ENCODE results near the gene SLC17A9.

The SLC17A9 gene

GRCh38 chr20:62951143-62951895, 1.2 kb upstream of the SLC17A9 start:
- no peak overlapping the region for H2AFZ ChIP-seq (ENCODE audit: low read length, unreplicated experiment)
- H3K27me3 ChIP-seq (ENCODE audit: insufficient read depth, low read length), result no peaks in the 10 kb centered on the region
- no peak overlapping the region for H3K27ac ChIP-seq (ENCODE audit: low read depth, low read length)
- H3K4me1 ChIP-seq (ENCODE audit: control insufficient read depth, insufficient read depth, low read length, unreplicated experiment), result peaks cover 5% of the 10 kb centered on the region
- H3K36me3 ChIP-seq (ENCODE audit: insufficient read depth, low read length), result peaks cover 40% of the 10 kb centered on the region
- peak overlapping the region; percentile 79 for H3K4me3 ChIP-seq (ENCODE audit: low read depth, low read length)
- peaks cover 21% of the 10 kb centered on the region for H3K79me2 ChIP-seq (ENCODE audit: control insufficient read depth, insufficient read depth, low read length, unreplicated experiment)

- Histone ChIP-seq H3K4me1 (ENCODE audit: control insufficient read depth, insufficient read depth, low read length, unreplicated experiment) (peaks cover 5% of the 10 kb centered on the region), H3K27ac (ENCODE audit: low read depth, low read length) (peak overlapping the region; percentile 55), H3K4me3 (ENCODE audit: low read depth, low read length) (peak overlapping the region; percentile 79), H2AFZ (ENCODE audit: low read length, unreplicated experiment) (peak overlapping the region; percentile 43), H3K27me3 (ENCODE audit: insufficient read depth, low read length) (no peaks in the 10 kb centered on the region), H3K36me3 (ENCODE audit: insufficient read depth, low read length) (peaks cover 35% of the 10 kb centered on the region), H3K79me2 (ENCODE audit: control insufficient read depth, insufficient read depth, low read length, unreplicated experiment) (peaks cover 21% of the 10 kb centered on the region)
Observed at GRCh38 chr20:62951896-62952372, 575 bp upstream of the SLC17A9 start.

GRCh38 chr20:62952968-62953838, 694 bp downstream of the SLC17A9 start:
- H3K79me2 ChIP-seq (ENCODE audit: control insufficient read depth, insufficient read depth, low read length, unreplicated experiment), result peaks cover 26% of the 10 kb centered on the region
- H2AFZ ChIP-seq (ENCODE audit: low read length, unreplicated experiment), result no peak overlapping the region
- H3K27me3 ChIP-seq (ENCODE audit: insufficient read depth, low read length), result no peaks in the 10 kb centered on the region
- H3K4me3 ChIP-seq (ENCODE audit: low read depth, low read length), result peak overlapping the region; percentile 79
- H3K27ac ChIP-seq (ENCODE audit: low read depth, low read length), result peak overlapping the region; percentile 44
- peaks cover 22% of the 10 kb centered on the region for H3K36me3 ChIP-seq (ENCODE audit: insufficient read depth, low read length)
- H3K4me1 ChIP-seq (ENCODE audit: control insufficient read depth, insufficient read depth, low read length, unreplicated experiment), result peaks cover 5% of the 10 kb centered on the region

- H2AFZ ChIP-seq (ENCODE audit: low read length, unreplicated experiment), result no peak overlapping the region
- peak overlapping the region; percentile 44 for H3K27ac ChIP-seq (ENCODE audit: low read depth, low read length)
- H3K27me3 ChIP-seq (ENCODE audit: insufficient read depth, low read length), result no peaks in the 10 kb centered on the region
Observed at GRCh38 chr20:62953839-62954703, 1.6 kb downstream of the SLC17A9 start.

GRCh38 chr20:62955519-62956386, 3.2 kb downstream of the SLC17A9 start:
- peaks cover 27% of the 10 kb centered on the region for H3K79me2 ChIP-seq (ENCODE audit: control insufficient read depth, insufficient read depth, low read length, unreplicated experiment)
- H3K27ac ChIP-seq (ENCODE audit: low read depth, low read length), result no peak overlapping the region
- H3K4me3 ChIP-seq (ENCODE audit: low read depth, low read length), result no peak overlapping the region
- H3K36me3 ChIP-seq (ENCODE audit: insufficient read depth, low read length), result no peaks in the 10 kb centered on the region
- H2AFZ ChIP-seq (ENCODE audit: low read length, unreplicated experiment), result no peak overlapping the region
- peaks cover 5% of the 10 kb centered on the region for H3K4me1 ChIP-seq (ENCODE audit: control insufficient read depth, insufficient read depth, low read length, unreplicated experiment)
- H3K27me3 ChIP-seq (ENCODE audit: insufficient read depth, low read length), result no peaks in the 10 kb centered on the region

More at GRCh38 chr20:62953839-62954703, 1.6 kb downstream of the SLC17A9 start:
- peaks cover 5% of the 10 kb centered on the region for H3K4me1 ChIP-seq (ENCODE audit: control insufficient read depth, insufficient read depth, low read length, unreplicated experiment)
- H3K36me3 ChIP-seq (ENCODE audit: insufficient read depth, low read length), result peaks cover 16% of the 10 kb centered on the region
- H3K79me2 ChIP-seq (ENCODE audit: control insufficient read depth, insufficient read depth, low read length, unreplicated experiment), result peaks cover 27% of the 10 kb centered on the region
- peak overlapping the region; percentile 79 for H3K4me3 ChIP-seq (ENCODE audit: low read depth, low read length)

- Histone ChIP-seq H3K4me1 (ENCODE audit: control insufficient read depth, insufficient read depth, low read length, unreplicated experiment) (peaks cover 5% of the 10 kb centered on the region), H3K4me3 (ENCODE audit: low read depth, low read length) (no peak overlapping the region), H2AFZ (ENCODE audit: low read length, unreplicated experiment) (no peak overlapping the region), H3K27ac (ENCODE audit: low read depth, low read length) (no peak overlapping the region), H3K36me3 (ENCODE audit: insufficient read depth, low read length) (no peaks in the 10 kb centered on the region), H3K79me2 (ENCODE audit: control insufficient read depth, insufficient read depth, low read length, unreplicated experiment) (peaks cover 27% of the 10 kb centered on the region), H3K27me3 (ENCODE audit: insufficient read depth, low read length) (no peaks in the 10 kb centered on the region)
Observed at GRCh38 chr20:62956387-62957135, 4.1 kb downstream of the SLC17A9 start.

- peaks cover 5% of the 10 kb centered on the region for H3K4me1 ChIP-seq (ENCODE audit: control insufficient read depth, insufficient read depth, low read length, unreplicated experiment)
- H3K27ac ChIP-seq (ENCODE audit: low read depth, low read length), result no peak overlapping the region
- no peak overlapping the region for H2AFZ ChIP-seq (ENCODE audit: low read length, unreplicated experiment)
- no peak overlapping the region for H3K4me3 ChIP-seq (ENCODE audit: low read depth, low read length)
- H3K36me3 ChIP-seq (ENCODE audit: insufficient read depth, low read length), result no peaks in the 10 kb centered on the region
- H3K27me3 ChIP-seq (ENCODE audit: insufficient read depth, low read length), result no peaks in the 10 kb centered on the region
- H3K79me2 ChIP-seq (ENCODE audit: control insufficient read depth, insufficient read depth, low read length, unreplicated experiment), result peaks cover 23% of the 10 kb centered on the region
Observed at GRCh38 chr20:62957136-62958117, 4.9 kb downstream of the SLC17A9 start.

- Histone ChIP-seq H3K36me3 (ENCODE audit: insufficient read depth, low read length) (no peaks in the 10 kb centered on the region), H3K27me3 (ENCODE audit: insufficient read depth, low read length) (no peaks in the 10 kb centered on the region), H3K4me3 (ENCODE audit: low read depth, low read length) (no peak overlapping the region), H3K27ac (ENCODE audit: low read depth, low read length) (no peak overlapping the region), H2AFZ (ENCODE audit: low read length, unreplicated experiment) (no peak overlapping the region), H3K4me1 (ENCODE audit: control insufficient read depth, insufficient read depth, low read length, unreplicated experiment) (peaks cover 5% of the 10 kb centered on the region), H3K79me2 (ENCODE audit: control insufficient read depth, insufficient read depth, low read length, unreplicated experiment) (peaks cover 23% of the 10 kb centered on the region)
Observed at GRCh38 chr20:62958388-62959100, 6.0 kb downstream of the SLC17A9 start.
